ENCODE results near the gene LGALS4. TPM values are rescaled to one million over a fixed set of nuclear protein-coding genes. Genes with fewer than 3 reads are reported as not detected.
A peak's percentile ranks its signal among the peaks of the same experiment; 100 is the strongest.
"Not testable (repeated sequence)": the region's sequence is repeated elsewhere in the genome, so short reads cannot be mapped to it uniquely, and the experiment has no call there.

The LGALS4 gene
- total RNA-seq, 1 experiment from 2014 or later: 0.32 TPM

DNA sequence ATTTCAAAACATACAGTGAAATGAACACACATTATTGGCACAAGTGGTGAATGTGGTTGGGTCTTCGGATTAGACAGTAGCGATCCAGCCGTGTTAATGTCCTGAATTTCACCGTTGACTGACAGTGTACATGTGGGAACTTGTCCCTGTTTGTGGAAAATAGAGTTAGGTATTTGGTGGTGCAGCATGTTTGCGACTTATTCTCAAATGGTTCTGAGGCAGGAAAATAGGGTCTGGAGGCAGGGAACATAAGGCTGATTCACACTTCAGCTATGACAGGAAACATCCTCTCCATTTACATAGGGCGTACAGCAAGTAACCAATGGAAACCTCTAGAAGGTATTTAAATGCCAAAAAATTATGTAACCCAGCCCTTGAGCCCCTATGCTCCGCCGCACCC lies 19.6 kb downstream of the LGALS4 start:
- no peak for TF ChIP-seq EZH2 (IDR thresholded peaks at IDR 0.05; ENCODE audit: borderline replicate concordance, low read depth, low read length, poor library complexity, severe bottlenecking)
- TF ChIP-seq, protein P1, sequence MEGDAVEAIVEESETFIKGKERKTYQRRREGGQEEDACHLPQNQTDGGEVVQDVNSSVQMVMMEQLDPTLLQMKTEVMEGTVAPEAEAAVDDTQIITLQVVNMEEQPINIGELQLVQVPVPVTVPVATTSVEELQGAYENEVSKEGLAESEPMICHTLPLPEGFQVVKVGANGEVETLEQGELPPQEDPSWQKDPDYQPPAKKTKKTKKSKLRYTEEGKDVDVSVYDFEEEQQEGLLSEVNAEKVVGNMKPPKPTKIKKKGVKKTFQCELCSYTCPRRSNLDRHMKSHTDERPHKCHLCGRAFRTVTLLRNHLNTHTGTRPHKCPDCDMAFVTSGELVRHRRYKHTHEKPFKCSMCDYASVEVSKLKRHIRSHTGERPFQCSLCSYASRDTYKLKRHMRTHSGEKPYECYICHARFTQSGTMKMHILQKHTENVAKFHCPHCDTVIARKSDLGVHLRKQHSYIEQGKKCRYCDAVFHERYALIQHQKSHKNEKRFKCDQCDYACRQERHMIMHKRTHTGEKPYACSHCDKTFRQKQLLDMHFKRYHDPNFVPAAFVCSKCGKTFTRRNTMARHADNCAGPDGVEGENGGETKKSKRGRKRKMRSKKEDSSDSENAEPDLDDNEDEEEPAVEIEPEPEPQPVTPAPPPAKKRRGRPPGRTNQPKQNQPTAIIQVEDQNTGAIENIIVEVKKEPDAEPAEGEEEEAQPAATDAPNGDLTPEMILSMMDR (conservative IDR thresholded peaks at IDR 0.05; ENCODE audit: low read depth, low read length): no peak
- no TSS peak for BruUV-seq (replicated peaks)
- POLR2A ChIA-PET (ENCODE audit: low non-redundant PET): no interaction called here
- Histone ChIP-seq H3K36me3 (ENCODE audit: insufficient read depth, low read length, poor library complexity, severe bottlenecking) (no peaks in the 10 kb centered on the region), H3K9me3 (ENCODE audit: low read depth, low read length, poor library complexity, severe bottlenecking) (no peaks in the 10 kb centered on the region), H3K27me3 (replicated peaks; ENCODE audit: insufficient read depth, low read depth, low read length, poor library complexity) (no peaks in the 10 kb centered on the region), H3K4me1 (ENCODE audit: insufficient read depth, low read length, poor library complexity, severe bottlenecking) (peaks cover 9% of the 10 kb centered on the region), H3K4me3 (ENCODE audit: low read depth, low read length, poor library complexity, severe bottlenecking) (no peak overlapping the region), H3K27ac (ENCODE audit: low read depth, low read length, poor library complexity, severe bottlenecking) (peak overlapping the region; percentile 14)
- peak; percentile 26 for DNase-seq (ENCODE audit: low spot score)
- CTCF ChIA-PET: no interaction called here
- intact Hi-C loops (cut with micrococcal nuclease; ENCODE audit: unreplicated experiment): no loop called here

DNA sequence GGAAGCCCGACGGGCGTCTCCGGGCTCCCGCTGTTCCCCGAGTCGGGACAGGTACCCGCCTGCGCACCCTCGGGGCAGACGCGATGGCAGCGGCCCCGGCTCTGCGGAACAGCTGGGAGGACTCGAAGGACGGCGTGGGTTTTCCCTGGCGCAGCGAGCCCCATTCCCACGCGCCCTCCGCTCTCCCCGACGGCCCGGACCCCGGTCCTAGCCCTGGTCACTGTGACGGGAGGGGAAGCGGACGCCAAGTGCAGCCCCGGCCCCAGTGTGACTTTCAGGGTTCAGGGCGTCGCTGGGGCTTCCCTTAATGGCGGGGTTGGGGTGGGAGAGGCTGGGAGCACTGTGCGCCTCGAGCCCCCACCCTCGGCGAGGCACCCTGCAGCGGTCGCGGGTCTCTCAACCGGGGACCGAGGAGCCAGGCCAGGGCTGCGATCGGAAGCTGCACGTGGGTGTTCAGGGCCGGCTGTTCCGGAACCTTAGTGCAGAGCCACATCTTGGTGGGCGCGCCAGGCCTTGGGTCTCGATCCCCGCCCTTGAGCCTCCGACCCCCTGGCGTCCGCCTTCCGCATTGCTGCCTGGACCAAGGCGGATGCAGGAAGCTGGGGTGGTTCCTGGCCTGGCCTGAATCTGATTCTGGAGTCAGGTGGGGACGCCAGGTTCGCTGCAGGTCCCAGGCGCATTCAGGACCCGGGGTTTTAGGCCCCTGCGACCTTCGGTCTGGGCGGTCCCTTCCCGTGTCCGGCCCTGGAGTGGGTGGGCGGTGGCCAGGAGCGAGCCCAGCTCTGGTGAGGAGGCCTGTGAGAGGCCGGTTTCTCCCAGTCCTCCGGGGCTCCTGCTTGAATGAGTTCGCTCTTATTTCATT lies 20.3 kb downstream of the LGALS4 start:
- CTCF ChIA-PET: no interaction called here
- no TSS peak for BruUV-seq (replicated peaks)

DNA sequence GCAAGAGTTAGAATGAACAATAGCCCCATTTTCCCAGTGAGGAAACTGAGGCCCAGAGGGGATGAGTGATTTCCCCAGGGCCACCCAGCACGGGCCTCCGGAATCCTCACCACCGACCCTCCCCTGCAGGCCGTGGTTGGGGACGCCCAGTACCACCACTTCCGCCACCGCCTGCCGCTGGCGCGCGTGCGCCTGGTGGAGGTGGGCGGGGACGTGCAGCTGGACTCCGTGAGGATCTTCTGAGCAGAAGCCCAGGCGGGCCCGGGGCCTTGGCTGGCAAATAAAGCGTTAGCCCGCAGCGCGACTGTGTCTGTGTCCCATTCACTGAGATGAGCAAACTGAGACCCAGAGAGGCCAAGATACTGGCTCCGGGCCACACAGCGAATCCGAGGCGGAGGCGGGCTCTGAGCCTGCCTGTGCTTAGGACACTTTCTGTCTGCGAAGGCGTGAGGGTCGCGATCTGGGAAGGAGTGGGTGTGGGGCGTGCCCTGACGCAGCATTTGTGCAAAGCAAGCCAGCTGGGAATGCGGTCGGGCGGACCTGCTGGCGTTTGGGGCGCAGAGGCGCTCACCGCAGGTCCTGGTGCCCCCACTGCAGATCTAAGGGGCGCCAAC lies 21.2 kb downstream of the LGALS4 start:
- POLR2A ChIA-PET (ENCODE audit: low non-redundant PET); intact Hi-C loops (cut with micrococcal nuclease; ENCODE audit: unreplicated experiment); CTCF ChIA-PET; BruUV-seq (replicated peaks); DNase-seq (ENCODE audit: low spot score); H3K4me3 ChIP-seq (ENCODE audit: low read depth, low read length, poor library complexity, severe bottlenecking); H3K36me3 ChIP-seq (ENCODE audit: insufficient read depth, low read length, poor library complexity, severe bottlenecking); H3K27me3 ChIP-seq (replicated peaks; ENCODE audit: insufficient read depth, low read depth, low read length, poor library complexity); H3K4me1 ChIP-seq (ENCODE audit: insufficient read depth, low read length, poor library complexity, severe bottlenecking); H3K9me3 ChIP-seq (ENCODE audit: low read depth, low read length, poor library complexity, severe bottlenecking); H3K27ac ChIP-seq (ENCODE audit: low read depth, low read length, poor library complexity, severe bottlenecking): not testable (repeated sequence)

More for the DNA sequence above, 20.3 kb downstream of the LGALS4 start:
- Histone ChIP-seq H3K36me3 (ENCODE audit: insufficient read depth, low read length, poor library complexity, severe bottlenecking) (no peaks in the 10 kb centered on the region), H3K9me3 (ENCODE audit: low read depth, low read length, poor library complexity, severe bottlenecking) (no peaks in the 10 kb centered on the region), H3K27ac (ENCODE audit: low read depth, low read length, poor library complexity, severe bottlenecking) (peak overlapping the region; percentile 14), H3K4me1 (ENCODE audit: insufficient read depth, low read length, poor library complexity, severe bottlenecking) (peaks cover 9% of the 10 kb centered on the region), H3K4me3 (ENCODE audit: low read depth, low read length, poor library complexity, severe bottlenecking) (no peak overlapping the region), H3K27me3 (replicated peaks; ENCODE audit: insufficient read depth, low read depth, low read length, poor library complexity) (no peaks in the 10 kb centered on the region)
- intact Hi-C loops (cut with micrococcal nuclease; ENCODE audit: unreplicated experiment): no loop called here
- POLR2A ChIA-PET (ENCODE audit: low non-redundant PET): no interaction called here
- no peak for TF ChIP-seq EZH2 (IDR thresholded peaks at IDR 0.05; ENCODE audit: borderline replicate concordance, low read depth, low read length, poor library complexity, severe bottlenecking)
- no peak for DNase-seq (ENCODE audit: low spot score)

DNA sequence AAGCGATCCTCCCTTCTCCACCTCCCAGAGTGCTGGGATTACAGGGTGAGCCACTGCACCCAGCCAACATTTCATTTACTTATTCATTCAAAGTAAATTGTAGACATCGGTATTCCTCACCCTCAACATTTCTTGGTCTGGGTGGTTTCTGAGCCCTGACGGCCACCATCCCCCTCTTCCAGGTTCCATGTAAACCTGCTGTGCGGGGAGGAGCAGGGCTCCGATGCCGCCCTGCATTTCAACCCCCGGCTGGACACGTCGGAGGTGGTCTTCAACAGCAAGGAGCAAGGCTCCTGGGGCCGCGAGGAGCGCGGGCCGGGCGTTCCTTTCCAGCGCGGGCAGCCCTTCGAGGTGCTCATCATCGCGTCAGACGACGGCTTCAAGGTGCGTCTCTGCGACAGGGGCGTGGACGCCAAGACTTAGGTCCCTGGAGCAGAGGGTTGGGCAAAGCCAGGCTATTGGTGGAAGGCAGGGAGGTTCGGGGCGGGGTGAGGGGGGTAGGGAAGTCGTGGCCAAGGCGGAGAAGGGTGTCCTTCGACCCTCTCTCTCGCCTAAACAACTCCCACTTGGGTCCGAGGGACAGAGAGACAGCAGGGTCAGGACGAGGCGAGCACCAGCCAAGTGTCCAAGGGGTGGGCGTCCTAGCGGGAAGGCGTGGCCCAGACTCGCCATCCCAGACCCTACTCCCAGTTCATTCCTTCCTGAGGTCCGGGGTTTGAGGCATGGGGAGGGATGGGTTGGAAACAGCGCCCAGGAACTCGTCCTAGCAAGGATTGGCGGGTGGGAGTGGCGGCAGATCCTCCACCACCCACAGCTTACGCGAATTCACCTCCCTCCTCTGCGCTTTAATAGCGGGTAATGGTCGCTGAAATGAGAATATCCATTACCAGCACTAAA lies 22.0 kb downstream of the LGALS4 start:
- DNase-seq (ENCODE audit: low spot score); H3K4me3 ChIP-seq (ENCODE audit: low read depth, low read length, poor library complexity, severe bottlenecking); CTCF ChIA-PET; intact Hi-C loops (cut with micrococcal nuclease; ENCODE audit: unreplicated experiment); H3K36me3 ChIP-seq (ENCODE audit: insufficient read depth, low read length, poor library complexity, severe bottlenecking); POLR2A ChIA-PET (ENCODE audit: low non-redundant PET); H3K27me3 ChIP-seq (replicated peaks; ENCODE audit: insufficient read depth, low read depth, low read length, poor library complexity); BruUV-seq (replicated peaks); H3K9me3 ChIP-seq (ENCODE audit: low read depth, low read length, poor library complexity, severe bottlenecking); H3K27ac ChIP-seq (ENCODE audit: low read depth, low read length, poor library complexity, severe bottlenecking); H3K4me1 ChIP-seq (ENCODE audit: insufficient read depth, low read length, poor library complexity, severe bottlenecking): not testable (repeated sequence)
